K562 (cell line): ENCODE measurements around the gene MCU. TPM values are rescaled to one million over a fixed set of nuclear protein-coding genes. Genes with fewer than 3 reads are reported as not detected.
A peak's percentile ranks its signal among the peaks of the same experiment; 100 is the strongest.

ENCODE experiments used
- ATAC-seq: fragments of 200-7000 bp; cut with Tn5 transposase; 3 replicates; pipeline ENCODE4 v1.9.1; 2020; ENCODE audit warnings: moderate library complexity
- BruUV-seq: library from RNA; stranded (reverse); fragments of 400-500 nt; replicated peaks from 2 replicates; lab custom pipeline; 2021; lab: Mats Ljungman, UMichigan
- CTCF ChIA-PET: fragments of 300-600 bp; formaldehyde crosslinking; extraction: SDS; loops from one replicate; lab custom pipeline; 2021; ENCODE audit warnings: low intra/inter-chr PET ratio; lab: Yijun Ruan, JAX
- POLR2A ChIA-PET: fragments of 300-600, 350-650 bp; sonication (Branson Sonifier 250); formaldehyde crosslinking; extraction: SDS; loops from one replicate; lab custom pipeline; 2021; ENCODE audit warnings: antibody characterized with exemption, inconsistent platforms; lab: Yijun Ruan, JAX
- DNase-seq, 4 experiments: peaks; one replicate each; pipeline versions ENCODE4 v3.0.0 to v3.0.0-alpha.2; 2011 to 2018; ENCODE audit warnings: low spot score in 3 of 4, mixed read lengths in 3 of 4; ENCODE audit errors: extremely low read depth in 1 of 4
- FAIRE-seq: peaks from 2 replicates; lab custom pipeline; 2011; peaks lifted over from hg19 to GRCh38; lab: Jason Lieb, UNC
- H2AFZ ChIP-seq: 2 replicates; pipeline ENCODE4 v1.6.0; 2011; ENCODE audit warnings: low read depth, low read length, control low read depth, inconsistent platforms
- H3K27ac ChIP-seq: fragments of 200-600 bp; 3 replicates; pipeline ENCODE4 v1.8.0; 2011; ENCODE audit warnings: low read depth, mild to moderate bottlenecking, control low read depth, inconsistent platforms, low read length, moderate library complexity, mixed read lengths; ENCODE audit errors: extremely low read depth
- H3K27me3 ChIP-seq, 2 experiments: fragments of 300-600 bp in 1 of 2; 2 replicates in 1 of 2; 3 replicates in 1 of 2; pipeline versions ENCODE4 v1.6.0 to v1.8.0; 2011; ENCODE audit warnings: inconsistent platforms in 2 of 2, low read length in 2 of 2, mild to moderate bottlenecking in 1 of 2, mixed read lengths in 1 of 2, moderate library complexity in 1 of 2; ENCODE audit not compliant: control insufficient read depth in 2 of 2, insufficient read depth in 2 of 2
- H3K36me3 ChIP-seq: fragments of 300-600 bp; 3 replicates; pipeline ENCODE4 v1.8.0; 2011; ENCODE audit warnings: mild to moderate bottlenecking, low read length, inconsistent platforms; ENCODE audit not compliant: control insufficient read depth, insufficient read depth
- H3K4me1 ChIP-seq, 2 experiments: fragments of 200-600 bp in 1 of 2; replicated peaks in 1 of 2; 2 replicates in 1 of 2; 3 replicates in 1 of 2; pipeline versions ENCODE4 v1.5.1 to v1.8.0; 2011; ENCODE audit warnings: inconsistent platforms in 2 of 2, low read length in 2 of 2, mild to moderate bottlenecking in 1 of 2, mixed read lengths in 1 of 2, moderate library complexity in 1 of 2; ENCODE audit not compliant: control insufficient read depth in 2 of 2, insufficient read depth in 2 of 2
- H3K4me2 ChIP-seq: 2 replicates; pipeline ENCODE4 v1.6.1; 2011; ENCODE audit warnings: low read length, control low read depth, inconsistent platforms, mixed read lengths; ENCODE audit not compliant: insufficient read depth
- H3K4me3 ChIP-seq: fragments of 200-600 bp; sonication (generic), shearing (Covaris generic); 2 replicates; pipeline ENCODE4 v1.5.1; 2016; ENCODE audit warnings: control low read depth, inconsistent platforms
- H3K79me2 ChIP-seq: fragments of 200-600 bp; 3 replicates; pipeline ENCODE4 v1.8.0; 2011; ENCODE audit warnings: low read length, inconsistent platforms; ENCODE audit not compliant: control insufficient read depth, insufficient read depth
- H3K9ac ChIP-seq, 2 experiments: 2 replicates each; pipeline versions ENCODE4 v1.6.0 to v1.6.1; 2011; ENCODE audit warnings: low read depth in 2 of 2, low read length in 2 of 2, control low read depth in 1 of 2, inconsistent platforms in 1 of 2, mild to moderate bottlenecking in 1 of 2, mixed read lengths in 1 of 2; ENCODE audit not compliant: insufficient read depth in 1 of 2
- H3K9me1 ChIP-seq: one replicate; pipeline ENCODE4 v1.6.0; 2011; ENCODE audit warnings: inconsistent platforms, mild to moderate bottlenecking, low read length, moderate library complexity; ENCODE audit not compliant: control insufficient read depth, insufficient read depth
- H3K9me3 ChIP-seq: replicated peaks from 2 replicates; pipeline ENCODE4 v1.5.1; 2011; ENCODE audit warnings: low read depth, low read length, inconsistent platforms; ENCODE audit not compliant: control insufficient read depth, insufficient read depth
- H4K20me1 ChIP-seq: replicated peaks from 2 replicates; pipeline ENCODE4 v1.6.1; 2011; ENCODE audit warnings: low read length, inconsistent platforms, mixed read lengths; ENCODE audit not compliant: control insufficient read depth, insufficient read depth
- DMBX1 ChIP-seq: fragments of 250-450 bp; sonication (Bioruptor Pico); IDR thresholded peaks from 2 replicates; pipeline ENCODE4 v1.8.0; 2022; ENCODE audit warnings: inconsistent platforms, mild to moderate bottlenecking, moderate library complexity, borderline replicate concordance
- FOXK2 ChIP-seq, 2 experiments: fragments of 450-650 bp; IDR thresholded peaks in 1 of 2; conservative IDR thresholded peaks in 1 of 2; 2 replicates each; pipeline ENCODE4 v1.6.1; 2016; ENCODE audit warnings: low read depth in 2 of 2, mild to moderate bottlenecking in 1 of 2
- KDM1A ChIP-seq, 2 experiments: fragments of 450-650 bp; IDR thresholded peaks; 2 replicates each; pipeline ENCODE4 v1.6.1; 2016; ENCODE audit warnings: mild to moderate bottlenecking in 2 of 2
- NCOA2 ChIP-seq, 2 experiments: fragments of 450-650 bp; IDR thresholded peaks; 2 replicates each; pipeline ENCODE4 v1.6.1; 2018; ENCODE audit warnings: mild to moderate bottlenecking in 2 of 2, moderate library complexity in 1 of 2; ENCODE audit not compliant: partially characterized antibody in 2 of 2
- POLR2AphosphoS5 ChIP-seq: IDR thresholded peaks from 2 replicates; pipeline ENCODE4 v1.6.1; 2011; ENCODE audit warnings: mild to moderate bottlenecking, low read depth, low read length, moderate library complexity; ENCODE audit not compliant: control insufficient read depth, insufficient read depth
- RAD21 ChIP-seq, 2 experiments: fragments of 250-450 bp in 1 of 2; fragments of 450-650 bp in 1 of 2; sonication (Bioruptor Pico) in 1 of 2; formaldehyde crosslinking in 1 of 2; IDR thresholded peaks in 1 of 2; conservative IDR thresholded peaks in 1 of 2; 2 replicates each; pipeline versions ENCODE4 v1.4.0 to v1.8.0; 2020 to 2022; ENCODE audit warnings: mild to moderate bottlenecking in 2 of 2, moderate library complexity in 1 of 2
- TCF3 ChIP-seq: sonication (generic); formaldehyde crosslinking; IDR thresholded peaks from 2 replicates; pipeline ENCODE4 v1.4.0; 2020; ENCODE audit warnings: mild to moderate bottlenecking, missing genetic modification reagents
- ZFP1 ChIP-seq: fragments of 450-650 bp; formaldehyde crosslinking; IDR thresholded peaks from 2 replicates; pipeline ENCODE4 v1.4.0; 2020; ENCODE audit warnings: mild to moderate bottlenecking, mixed read lengths
- ZNF133 ChIP-seq: fragments of 250-450 bp; sonication (Bioruptor Pico); IDR thresholded peaks from 2 replicates; pipeline ENCODE4 v1.4.0; 2020; ENCODE audit warnings: mild to moderate bottlenecking
- ZNF232 ChIP-seq: sonication (generic); formaldehyde crosslinking; IDR thresholded peaks from 2 replicates; pipeline ENCODE4 v1.8.0; 2022; ENCODE audit warnings: mild to moderate bottlenecking, missing genetic modification reagents
- ZNF699 ChIP-seq: fragments of 250-450 bp; sonication (Bioruptor Pico); IDR thresholded peaks from 2 replicates; pipeline ENCODE4 v1.8.0; 2021; ENCODE audit warnings: mild to moderate bottlenecking, moderate library complexity; ENCODE audit not compliant: insufficient replicate concordance
- ZNF76 ChIP-seq: fragments of 250-450 bp; sonication (Bioruptor Pico); IDR thresholded peaks from 2 replicates; pipeline ENCODE4 v1.4.0; 2020; ENCODE audit warnings: mild to moderate bottlenecking, moderate library complexity, borderline replicate concordance
- in situ Hi-C: fragments of 300-500 bp; cut with MboI; formaldehyde crosslinking; loops from 4 replicates; pipeline ENCODE4 v1.15.0; 2018; ENCODE audit warnings: inconsistent platforms, mixed read lengths
- intact Hi-C: fragments of 100-400 bp; cut with micrococcal nuclease; formaldehyde crosslinking; loops from 2 replicates; pipeline ENCODE4 v1.14.2; 2022
- polyA plus RNA-seq, 8 experiments: library from polyadenylated mRNA; depleted of rRNA in 4 of 8; stranded (reverse) in 5 of 8; unstranded in 3 of 8; fragments of >200 nt; fragmentation: Nextera tagmentation in 2 of 8; fragmentation: Illumina TruSeq in 1 of 8; extraction: Ambion mirVana in 2 of 8; extraction: Trizol in 1 of 8; gene quantifications; 2 replicates each; pipeline versions ENCODE4 v1.2.1 to v1.2.3, GENCODE V29; 2011 to 2014; ENCODE audit warnings: inconsistent platforms in 1 of 8, missing spikeins in 1 of 8
- total RNA-seq, 7 experiments: library from RNA; depleted of rRNA in 6 of 7; stranded (reverse); fragments of >200 nt in 6 of 7; fragmentation: Illumina TruSeq in 2 of 7; extraction: Trizol in 2 of 7; gene quantifications; 2 replicates each; pipeline versions ENCODE4 v1.2.1 to v1.2.3, GENCODE V29; 2011 to 2021; ENCODE audit warnings: low replicate concordance in 1 of 7
- TF ChIP-seq, protein P1 (sequence below), 2 experiments: fragments of 450-650 bp; IDR thresholded peaks; 2 replicates each; pipeline ENCODE4 v1.6.1; 2018; ENCODE audit warnings: mild to moderate bottlenecking in 2 of 2, low read depth in 1 of 2; ENCODE audit not compliant: partially characterized antibody in 2 of 2
- TF ChIP-seq, protein P2 (sequence below): sonication (generic); IDR thresholded peaks from 2 replicates; pipeline ENCODE4 v1.6.1; 2016
- TF ChIP-seq, protein P3 (sequence below): fragments of 450-650 bp; formaldehyde crosslinking; IDR thresholded peaks from 2 replicates; pipeline ENCODE4 v1.4.0; 2020; ENCODE audit warnings: mild to moderate bottlenecking, moderate library complexity

Gene MCU
- total and polyA plus RNA-seq, 9 of the 15 experiments (the other 6 are each of a cell fraction or from before 2014, with no cell fraction given): 8.2 to 88.8 (median 21.3) TPM

DNA sequence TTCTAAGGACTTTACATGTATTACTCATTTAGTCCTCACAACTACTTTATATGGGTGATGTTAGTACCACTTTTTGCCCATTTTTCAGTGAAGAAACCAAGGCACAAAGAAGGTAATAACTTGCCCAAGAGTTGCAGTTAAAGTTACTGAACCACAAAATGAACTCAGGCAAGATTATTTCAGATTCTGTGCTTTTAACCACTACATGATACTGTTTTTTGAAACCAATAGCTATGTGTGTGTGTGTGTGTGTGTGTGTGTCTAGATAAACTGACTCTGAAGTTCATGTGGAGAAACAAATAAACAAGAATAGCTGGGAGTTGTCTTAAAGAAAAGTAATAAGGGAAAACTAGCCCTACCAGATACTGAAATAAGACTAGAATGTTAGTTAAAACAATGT lies 140.8 kb downstream of the MCU start:
- Histone ChIP-seq H3K36me3 (0 out of 3 replicates have a peak, but pooled peaks cover 4% of the 10 kb centered on the region), H3K27ac (no peak overlapping the region), H3K4me1 (peaks cover 2 to 5% of the 10 kb centered on the region in 2 experiments; a peak in 2 of 5 replicates), H2AFZ (no peak overlapping the region), H3K9me1 (no peaks in the 10 kb centered on the region), H3K9ac (no peak overlapping the region), H3K79me2 (no peaks in the 10 kb centered on the region), H4K20me1 (no peaks in the 10 kb centered on the region), H3K4me2 (no peak overlapping the region), H3K27me3 (no peaks in the 10 kb centered on the region), H3K9me3 (no peaks in the 10 kb centered on the region), H3K4me3 (no peak overlapping the region)
- intact Hi-C loops: loop anchor here (5.0 to 10.0 kb wide), 3 partner anchors 140 to 268 kb away; partner anchors contain the start of genes MCU and MICU1
- ChIA-PET POLR2A (interaction anchor here (0.5 to 1.4 kb wide), 5 partner anchors 9 to 697 kb away, joined by 3 to 6 read pairs (median 4); no protein-coding TSS in a partner anchor), CTCF (interaction anchor here (6.1 kb wide), 1 partner anchor 468 kb away, joined by 77 read pairs; no protein-coding TSS in a partner anchor)
- ATAC-seq: no peak
- no TSS peak for BruUV-seq
- in situ Hi-C loops: loop anchor here (5.0 kb wide), 1 partner anchor 470 kb away; no protein-coding TSS in a partner anchor
- DNase-seq: no peak
- FAIRE-seq: no peak
- TF ChIP-seq ZNF133 (CRISPR knock-in tag): no peak
- TF ChIP-seq ZNF699: no peak
- no peak for TF ChIP-seq DMBX1
- peak in 1 of 2 experiments; percentile 20; a peak in 1 of 4 replicates for TF ChIP-seq KDM1A (IDR thresholded peaks at IDR 0.05)
- no peak for TF ChIP-seq ZNF232 (CRISPR knock-in tag)
- TF ChIP-seq FOXK2 (conservative IDR thresholded peaks at IDR 0.05 in 1 of 2, IDR thresholded peaks at IDR 0.05 in 1 of 2; ENCODE audit: low read depth in 2 of 2): 0 out of 4 replicates have a peak, but pooled peaks of 1 of the 2 experiments have one; percentile 23
- TF ChIP-seq, protein P1, sequence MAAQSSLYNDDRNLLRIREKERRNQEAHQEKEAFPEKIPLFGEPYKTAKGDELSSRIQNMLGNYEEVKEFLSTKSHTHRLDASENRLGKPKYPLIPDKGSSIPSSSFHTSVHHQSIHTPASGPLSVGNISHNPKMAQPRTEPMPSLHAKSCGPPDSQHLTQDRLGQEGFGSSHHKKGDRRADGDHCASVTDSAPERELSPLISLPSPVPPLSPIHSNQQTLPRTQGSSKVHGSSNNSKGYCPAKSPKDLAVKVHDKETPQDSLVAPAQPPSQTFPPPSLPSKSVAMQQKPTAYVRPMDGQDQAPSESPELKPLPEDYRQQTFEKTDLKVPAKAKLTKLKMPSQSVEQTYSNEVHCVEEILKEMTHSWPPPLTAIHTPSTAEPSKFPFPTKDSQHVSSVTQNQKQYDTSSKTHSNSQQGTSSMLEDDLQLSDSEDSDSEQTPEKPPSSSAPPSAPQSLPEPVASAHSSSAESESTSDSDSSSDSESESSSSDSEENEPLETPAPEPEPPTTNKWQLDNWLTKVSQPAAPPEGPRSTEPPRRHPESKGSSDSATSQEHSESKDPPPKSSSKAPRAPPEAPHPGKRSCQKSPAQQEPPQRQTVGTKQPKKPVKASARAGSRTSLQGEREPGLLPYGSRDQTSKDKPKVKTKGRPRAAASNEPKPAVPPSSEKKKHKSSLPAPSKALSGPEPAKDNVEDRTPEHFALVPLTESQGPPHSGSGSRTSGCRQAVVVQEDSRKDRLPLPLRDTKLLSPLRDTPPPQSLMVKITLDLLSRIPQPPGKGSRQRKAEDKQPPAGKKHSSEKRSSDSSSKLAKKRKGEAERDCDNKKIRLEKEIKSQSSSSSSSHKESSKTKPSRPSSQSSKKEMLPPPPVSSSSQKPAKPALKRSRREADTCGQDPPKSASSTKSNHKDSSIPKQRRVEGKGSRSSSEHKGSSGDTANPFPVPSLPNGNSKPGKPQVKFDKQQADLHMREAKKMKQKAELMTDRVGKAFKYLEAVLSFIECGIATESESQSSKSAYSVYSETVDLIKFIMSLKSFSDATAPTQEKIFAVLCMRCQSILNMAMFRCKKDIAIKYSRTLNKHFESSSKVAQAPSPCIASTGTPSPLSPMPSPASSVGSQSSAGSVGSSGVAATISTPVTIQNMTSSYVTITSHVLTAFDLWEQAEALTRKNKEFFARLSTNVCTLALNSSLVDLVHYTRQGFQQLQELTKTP (IDR thresholded peaks at IDR 0.05; ENCODE audit: low read depth in 1 of 2, partially characterized antibody in 2 of 2): peak in 1 of 2 experiments; percentile 12
- peak in 1 of 2 experiments; percentile 34 for TF ChIP-seq NCOA2 (IDR thresholded peaks at IDR 0.05; ENCODE audit: partially characterized antibody in 2 of 2)
- TF ChIP-seq TCF3 (CRISPR knock-in tag): no peak
- TF ChIP-seq ZNF76: no peak
- TF ChIP-seq, protein P2, sequence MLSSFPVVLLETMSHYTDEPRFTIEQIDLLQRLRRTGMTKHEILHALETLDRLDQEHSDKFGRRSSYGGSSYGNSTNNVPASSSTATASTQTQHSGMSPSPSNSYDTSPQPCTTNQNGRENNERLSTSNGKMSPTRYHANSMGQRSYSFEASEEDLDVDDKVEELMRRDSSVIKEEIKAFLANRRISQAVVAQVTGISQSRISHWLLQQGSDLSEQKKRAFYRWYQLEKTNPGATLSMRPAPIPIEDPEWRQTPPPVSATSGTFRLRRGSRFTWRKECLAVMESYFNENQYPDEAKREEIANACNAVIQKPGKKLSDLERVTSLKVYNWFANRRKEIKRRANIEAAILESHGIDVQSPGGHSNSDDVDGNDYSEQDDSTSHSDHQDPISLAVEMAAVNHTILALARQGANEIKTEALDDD: no peak
- TF ChIP-seq POLR2AphosphoS5: no peak
- TF ChIP-seq, protein P3, sequence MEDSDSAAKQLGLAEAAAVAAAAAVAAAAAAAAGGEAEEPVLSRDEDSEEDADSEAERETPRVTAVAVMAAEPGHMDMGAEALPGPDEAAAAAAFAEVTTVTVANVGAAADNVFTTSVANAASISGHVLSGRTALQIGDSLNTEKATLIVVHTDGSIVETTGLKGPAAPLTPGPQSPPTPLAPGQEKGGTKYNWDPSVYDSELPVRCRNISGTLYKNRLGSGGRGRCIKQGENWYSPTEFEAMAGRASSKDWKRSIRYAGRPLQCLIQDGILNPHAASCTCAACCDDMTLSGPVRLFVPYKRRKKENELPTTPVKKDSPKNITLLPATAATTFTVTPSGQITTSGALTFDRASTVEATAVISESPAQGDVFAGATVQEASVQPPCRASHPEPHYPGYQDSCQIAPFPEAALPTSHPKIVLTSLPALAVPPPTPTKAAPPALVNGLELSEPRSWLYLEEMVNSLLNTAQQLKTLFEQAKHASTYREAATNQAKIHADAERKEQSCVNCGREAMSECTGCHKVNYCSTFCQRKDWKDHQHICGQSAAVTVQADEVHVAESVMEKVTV: no peak
- TF ChIP-seq RAD21 (CRISPR knock-in tag; conservative IDR thresholded peaks at IDR 0.05 in 1 of 2, IDR thresholded peaks at IDR 0.05 in 1 of 2): 0 out of 4 replicates have a peak, but pooled peaks of 1 of the 2 experiments have one; percentile 6
- TF ChIP-seq ZFP1 (CRISPR knock-in tag): no peak
